NCI-H2227 treated with DMSO at 0.1 percent for 48 hours (cell line): ENCODE results near the gene JUP.
"Not testable (repeated sequence)": the region's sequence is repeated elsewhere in the genome, so short reads cannot be mapped to it uniquely, and the experiment has no call there.

Source experiments
- DNase-seq: peaks from one replicate; lab custom pipeline; 2025; lab: John Stamatoyannopoulos, UW

JUP gene

DNA sequence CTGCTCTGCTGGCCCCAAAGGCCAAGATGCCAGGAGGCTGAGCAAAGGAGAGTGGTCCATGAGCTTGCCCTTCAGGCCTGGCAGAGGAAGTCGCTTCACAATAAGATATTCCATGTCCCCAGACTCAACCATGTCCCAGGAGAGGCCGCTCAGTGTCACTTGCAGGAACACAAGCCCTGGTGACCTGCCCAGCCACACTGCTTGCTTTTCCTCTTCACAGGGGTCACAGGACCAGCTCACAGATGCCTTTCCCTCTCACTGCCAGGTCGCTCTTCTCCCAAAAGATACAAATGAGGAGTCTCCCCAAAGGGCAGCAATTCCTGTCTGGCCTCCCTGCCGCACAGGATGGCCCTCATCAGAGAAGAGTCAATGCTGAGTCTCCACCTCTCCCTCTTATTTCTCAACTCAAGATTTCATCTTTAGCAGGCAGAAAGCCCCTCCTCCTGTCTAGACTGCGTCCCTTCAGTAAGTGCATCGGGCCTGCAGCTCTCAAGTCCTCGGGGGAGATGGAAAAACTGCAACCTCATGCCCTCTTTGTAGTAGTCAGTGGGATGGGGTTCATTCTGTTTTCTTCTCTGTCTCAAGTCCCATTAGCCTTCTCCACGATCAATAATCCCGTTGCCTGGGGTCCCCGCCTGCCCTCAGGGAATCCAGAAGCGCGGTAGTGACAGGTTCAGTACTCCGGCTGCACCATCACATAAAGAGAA lies 5.0 kb downstream of the JUP start:
- no peak for DNase-seq

DNA sequence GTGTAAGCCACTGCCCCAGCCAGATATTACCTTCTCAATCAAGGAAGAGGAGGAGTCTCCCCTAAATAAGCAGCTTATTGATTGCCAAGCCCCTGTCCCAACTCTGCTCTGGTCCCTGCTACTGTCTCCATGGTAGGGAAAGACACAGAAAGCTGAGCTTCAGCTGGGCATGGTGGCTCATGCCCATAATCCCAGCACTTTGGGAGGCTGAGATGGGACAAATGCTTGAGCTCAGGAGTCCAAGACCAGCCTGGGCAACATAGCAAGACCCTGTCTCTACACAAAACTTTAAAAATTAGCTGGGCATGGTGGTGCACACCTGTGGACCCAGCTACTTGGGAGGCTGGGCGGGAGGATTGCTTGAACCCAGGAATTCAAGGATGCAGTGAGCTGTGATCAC lies 6.6 kb downstream of the JUP start:
- DNase-seq, result no peak

DNA sequence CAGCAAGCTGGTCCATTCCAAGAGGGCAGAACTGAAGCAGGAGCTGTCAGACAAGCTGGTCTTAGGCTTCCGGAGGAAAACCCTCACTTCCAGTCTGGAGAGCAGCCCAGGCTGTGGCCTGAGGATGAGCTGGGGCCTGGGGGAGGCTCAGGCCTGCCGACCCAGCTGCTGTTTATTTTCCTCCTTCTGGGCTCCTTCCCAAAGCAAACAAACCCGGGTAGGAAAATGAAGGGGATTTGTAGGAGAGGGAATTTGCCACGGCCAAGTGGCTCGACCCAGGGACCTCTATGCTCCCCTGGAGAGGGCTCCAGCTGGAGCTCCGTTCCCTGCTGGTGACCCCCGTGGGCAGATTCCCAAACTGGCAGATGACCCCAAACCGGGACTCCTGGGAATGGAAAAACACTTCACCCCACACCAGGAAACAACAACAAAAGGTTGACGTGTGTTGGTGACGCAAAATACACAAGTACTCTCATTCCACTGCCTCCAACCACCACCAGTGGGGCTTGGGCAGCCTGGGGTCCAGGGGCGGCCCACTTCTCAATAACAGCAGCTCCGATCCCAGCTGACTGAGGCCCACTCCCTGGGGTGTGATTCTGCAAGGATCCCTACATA lies 8.8 kb downstream of the JUP start:
- no peak for DNase-seq

- no peak for DNase-seq
Measured at GRCh38 chr17:41777157-41777573, 9.3 kb downstream of the JUP start.

GRCh38 chr17:41776262-41776900 lies 10.1 kb downstream of the JUP start:
- not testable (repeated sequence) for DNase-seq

GRCh38 chr17:41775394-41776226 lies 10.9 kb downstream of the JUP start:
- DNase-seq, result no peak

GRCh38 chr17:41773731-41774193 lies 12.7 kb downstream of the JUP start:
- no peak for DNase-seq

GRCh38 chr17:41773190-41773588 lies 13.3 kb downstream of the JUP start:
- no peak for DNase-seq

DNA sequence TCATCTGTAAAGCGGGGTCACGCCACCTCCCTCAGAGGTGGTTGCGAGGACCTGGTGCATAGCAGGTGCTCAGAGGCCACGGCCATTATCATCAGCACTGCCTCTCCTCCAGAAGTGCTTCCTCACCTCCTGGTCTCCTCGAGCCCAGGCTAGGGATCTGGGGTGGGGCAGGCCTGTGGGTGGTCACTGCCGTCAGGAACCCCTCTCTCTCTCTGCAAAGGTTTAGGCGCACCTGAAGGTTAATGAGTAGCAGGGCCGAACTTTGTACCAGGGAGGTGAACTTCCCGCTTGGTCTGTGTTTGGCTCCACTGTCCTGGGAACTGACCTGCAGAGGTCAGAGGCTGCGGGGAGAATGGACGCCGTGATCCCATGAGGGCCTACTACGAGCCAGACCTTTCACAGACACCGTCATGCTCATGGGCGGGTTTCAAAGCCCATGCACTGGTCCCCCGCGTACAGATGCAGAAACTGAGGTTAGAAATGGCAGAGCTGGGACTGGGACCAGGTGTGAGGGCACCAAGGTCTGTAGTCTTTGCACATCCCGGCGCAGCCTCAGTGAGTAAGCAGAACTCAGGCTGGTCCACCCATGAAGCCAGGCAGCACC lies 13.8 kb downstream of the JUP start:
- DNase-seq, result no peak

DNA sequence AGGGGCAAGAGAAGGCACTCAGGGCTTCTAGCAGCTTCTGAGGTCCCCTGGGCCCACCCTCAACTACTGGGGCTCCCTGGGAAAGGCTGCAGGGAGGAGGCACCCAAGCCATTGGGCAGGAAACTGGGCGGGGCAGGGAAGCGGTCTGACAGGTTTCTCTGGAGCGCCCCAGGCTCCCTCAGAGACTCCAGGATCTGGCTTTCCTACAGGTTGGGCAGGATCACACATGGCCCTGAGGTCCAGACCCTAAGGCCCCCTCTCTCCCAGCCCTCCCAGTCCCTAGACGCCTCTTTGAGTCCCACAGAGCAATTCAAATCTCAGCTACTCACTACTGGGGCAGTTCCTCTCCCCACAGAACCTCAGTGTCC lies 14.3 kb downstream of the JUP start:
- DNase-seq, result no peak

GRCh38 chr17:41771389-41772206 lies 14.9 kb downstream of the JUP start:
- DNase-seq, result no peak

GRCh38 chr17:41769985-41770384 lies 16.5 kb downstream of the JUP start:
- no peak for DNase-seq

GRCh38 chr17:41769346-41769862 lies 17.1 kb downstream of the JUP start:
- no peak for DNase-seq

DNA sequence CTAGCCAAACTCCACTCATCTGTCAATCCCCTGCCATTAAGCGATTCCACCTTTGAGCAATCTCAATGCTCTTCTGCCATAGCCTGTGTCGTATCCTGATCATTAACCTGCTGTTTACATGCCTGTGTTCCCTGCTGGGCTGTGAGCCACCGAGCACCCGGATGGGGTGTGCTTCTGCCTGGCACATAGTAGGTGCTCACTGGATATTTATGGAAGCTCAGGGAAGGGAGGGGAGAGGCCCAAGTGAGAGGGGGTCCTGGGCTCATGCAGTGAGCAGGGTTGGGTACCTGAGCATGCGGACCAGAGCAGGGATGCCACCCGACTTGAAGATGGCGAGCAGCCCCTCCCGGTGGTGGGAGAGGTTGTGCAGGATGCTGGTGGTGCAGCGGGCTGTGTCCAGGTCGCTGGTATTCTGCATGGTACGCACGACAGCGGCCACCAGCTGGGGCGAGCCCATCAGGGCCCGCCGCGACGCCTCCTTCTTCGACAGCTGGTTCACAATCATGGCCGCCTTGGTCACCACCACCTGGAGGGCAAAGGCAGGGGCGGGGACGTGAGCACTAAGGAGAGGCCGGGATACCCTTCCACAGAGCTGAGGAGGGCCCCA lies 17.7 kb downstream of the JUP start:
- DNase-seq, result no peak

GRCh38 chr17:41767324-41768042 lies 19.0 kb downstream of the JUP start:
- DNase-seq, result no peak

GRCh38 chr17:41766135-41766534 lies 20.4 kb downstream of the JUP start:
- DNase-seq, result no peak

- no peak for DNase-seq
Measured at GRCh38 chr17:41763327-41763726, 23.2 kb downstream of the JUP start.

DNA sequence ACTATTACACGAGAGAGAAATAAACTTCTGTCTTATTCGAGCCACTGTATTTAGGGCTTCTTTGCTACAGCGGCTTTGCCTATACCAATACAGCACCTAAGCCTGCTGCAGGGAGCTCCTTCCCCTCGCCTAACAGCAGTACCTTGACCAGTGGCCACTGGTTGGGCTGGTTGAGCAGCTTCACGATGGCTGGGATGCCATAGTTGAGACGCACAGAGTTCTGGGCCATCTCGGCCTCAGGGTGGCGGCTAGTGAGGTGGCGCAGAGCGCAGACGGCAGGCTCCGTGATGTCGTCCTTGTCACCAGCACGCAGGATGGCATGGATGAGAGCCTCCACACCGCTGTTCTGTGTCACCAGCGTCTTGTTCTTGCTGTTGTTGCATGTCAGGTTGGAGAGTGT lies 23.7 kb downstream of the JUP start:
- no peak for DNase-seq

DNA sequence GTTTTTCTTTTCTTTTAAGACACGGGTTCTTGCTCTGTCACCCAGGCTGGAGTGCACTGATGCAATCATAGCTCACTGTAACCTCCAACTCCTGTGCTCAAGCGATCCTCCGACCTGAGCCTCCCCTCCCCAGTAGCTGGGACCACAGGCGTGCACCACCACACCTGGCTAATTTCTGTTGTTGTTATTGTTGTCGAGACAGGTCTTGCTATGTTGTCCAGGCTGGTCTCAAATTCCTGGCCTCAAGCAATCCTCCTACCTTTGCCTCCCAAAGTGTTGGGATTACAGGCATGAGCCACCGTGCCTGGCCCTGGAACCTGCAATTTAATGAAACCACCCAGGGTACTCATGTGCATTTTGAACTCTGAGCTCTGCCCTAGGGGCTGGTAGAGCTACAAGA lies 24.1 kb downstream of the JUP start:
- DNase-seq, result no peak

DNA sequence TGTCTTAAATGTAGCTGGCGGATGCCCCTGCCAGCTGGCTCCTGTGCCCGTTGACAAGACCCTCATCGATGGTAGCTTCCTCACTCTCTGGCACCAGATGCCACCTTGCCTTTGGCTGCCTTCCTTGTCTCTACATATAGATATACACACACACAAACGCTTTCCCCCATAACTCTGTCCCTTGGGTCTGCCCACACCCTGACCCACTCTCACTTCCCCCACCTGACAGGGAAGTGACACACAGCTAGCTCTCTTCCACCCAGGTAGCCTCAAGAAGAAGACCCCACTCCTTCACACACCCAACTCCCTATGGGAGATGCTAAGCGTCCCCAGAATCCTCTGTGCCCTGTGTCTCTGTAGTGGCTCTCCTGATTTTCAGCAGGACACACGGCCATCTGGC lies 25.6 kb downstream of the JUP start:
- no peak for DNase-seq
